Adrenal gland (tissue), 12 donors: ENCODE results near the gene GOLGA7B. TPM values are rescaled to one million over a fixed set of nuclear protein-coding genes. Genes with fewer than 3 reads are reported as not detected.

Experiments
- DNase-seq, 7 donors: peaks; one replicate each; pipeline ENCODE4 v3.0.0-alpha.2; 2019 to 2020
- H3K27ac ChIP-seq, 5 donors: fragments of 200-600 bp; sonication (generic) in 4 of 5; 1 replicate in 3 of 5; 2 replicates in 2 of 5; pipeline versions ENCODE4 v1.5.1 to v1.8.0; 2016 to 2020; ENCODE audit warnings: mild to moderate bottlenecking in 1 of 5
- H3K27me3 ChIP-seq: fragments of 200-600 bp; 2 replicates; pipeline ENCODE4 v1.8.0; 2021
- H3K36me3 ChIP-seq, 2 donors: fragments of 200-600 bp; replicated peaks in 1 of 2; 1 replicate in 1 of 2; 2 replicates in 1 of 2; pipeline versions ENCODE4 v1.5.1 to v1.8.0; 2018 to 2022
- H3K4me1 ChIP-seq, 2 donors: fragments of 200-600 bp; replicated peaks in 1 of 2; 1 replicate in 1 of 2; 2 replicates in 1 of 2; pipeline versions ENCODE4 v1.5.1 to v1.8.0; 2018 to 2021
- H3K4me3 ChIP-seq, 4 donors: fragments of 200-600 bp; sonication (generic) in 3 of 4; one replicate each; pipeline ENCODE4 v1.5.1; 2016 to 2018
- H3K9me3 ChIP-seq, 3 donors: fragments of 200-600 bp; sonication (generic) in 1 of 3; replicated peaks in 1 of 3; 1 replicate in 2 of 3; 2 replicates in 1 of 3; pipeline versions ENCODE4 v1.5.1 to v1.8.0; 2016 to 2021
- CTCF ChIP-seq, 6 experiments: fragments of 450-650 bp in 4 of 6; fragments of 200-600 bp in 2 of 6; sonication (generic) in 1 of 6; IDR thresholded peaks; 1 replicate in 5 of 6; 2 replicates in 1 of 6; pipeline versions ENCODE4 v1.5.1 to v1.8.0; 2016 to 2021; ENCODE audit warnings: antibody characterized with exemption in 6 of 6, mild to moderate bottlenecking in 2 of 6, moderate library complexity in 1 of 6
- POLR2A ChIP-seq, 2 donors: fragments of 450-650 bp; IDR thresholded peaks; one replicate each; pipeline ENCODE4 v1.6.1; 2017; ENCODE audit warnings: antibody characterized with exemption in 2 of 2, mild to moderate bottlenecking in 2 of 2, moderate library complexity in 1 of 2
- WGBS, 4 donors: extraction: QIAGEN DNeasy Blood & Tissue Kit in 2 of 4; methylation state at CpG; one replicate each; pipeline versions ENCODE4 v1.1.5 to v1.1.7; 2013 to 2017; 5-methylcytosine and 5-hydroxymethylcytosine counted together
- intact Hi-C, 2 donors: fragments of 100-400 bp; cut with DNase I; formaldehyde crosslinking; loops; one replicate each; pipeline versions ENCODE4 v1.14.1 to v1.15.0; 2022 to 2023
- polyA plus RNA-seq, 3 donors: library from polyadenylated mRNA; stranded (reverse); fragments of 200-250 nt in 2 of 3; fragments of 350-450 nt in 1 of 3; fragmentation: Illumina TruSeq in 1 of 3; extraction: RNeasy Lipid Tissue Mini Kit (QIAGEN cat#74804) in 1 of 3; gene quantifications; one replicate each; pipeline ENCODE4 v1.2.3, GENCODE V29; 2013 to 2014
- total RNA-seq, 9 donors: library from RNA; depleted of rRNA in 4 of 9; stranded (reverse); fragments of >200 nt in 4 of 9; fragments of 120-200 nt in 1 of 9; fragmentation: NEBNext Ultra II Directional in 1 of 9; extraction: Animal tissue kit (Norgen Biotek cat#: 25700) in 1 of 9; gene quantifications; one replicate each; pipeline versions ENCODE4 v1.1.0 to v1.2.4, GENCODE V29; 2013 to 2023
- donor health status: healthy with polysubstance abuse.
- donor health status: Bipolar disorder and iron deficiency.
- donor health status: DM: yes; HTN: yes; CAD: no.
- donor health status: DM: no; HTN: no; CAD: no.
- donor health status: DM: no; HTN: no; CAD: no.
- donor health status: DM: yes; HTN: yes; CAD: no.

The GOLGA7B gene
- total and polyA plus RNA-seq, 12 donors: 0.06 to 20.3 (median 1.1) TPM

GRCh38 chr10:97825020-97825760 lies 24.5 kb upstream of the GOLGA7B start:
- WGBS, 4 donors: 82 to 89% (median 85%) methylated on average over 12 of the region's 12 CpGs
- Histone ChIP-seq H3K36me3 (no peaks in the 10 kb centered on the region), H3K9me3 (no peaks in the 10 kb centered on the region), H3K4me3 (no peak overlapping the region), H3K27me3 (no peaks in the 10 kb centered on the region), H3K4me1 (no peaks in the 10 kb centered on the region), H3K27ac (no peak overlapping the region)
- DNase-seq: no peak
- TF ChIP-seq POLR2A (IDR thresholded peaks at IDR 0.05) (no peak), CTCF (IDR thresholded peaks at IDR 0.05) (no peak)
- intact Hi-C loops: no loop called here

GRCh38 chr10:97826892-97827291 lies 22.8 kb upstream of the GOLGA7B start:
- Histone ChIP-seq H3K36me3 (no peaks in the 10 kb centered on the region), H3K27ac (no peak overlapping the region), H3K9me3 (no peaks in the 10 kb centered on the region), H3K4me3 (no peak overlapping the region), H3K27me3 (no peaks in the 10 kb centered on the region), H3K4me1 (no peaks in the 10 kb centered on the region)
- WGBS, 4 donors: 75 to 100% (median 94%) methylated on average over 1 of the region's 1 CpG
- intact Hi-C loops: no loop called here
- TF ChIP-seq POLR2A (IDR thresholded peaks at IDR 0.05) (no peak), CTCF (IDR thresholded peaks at IDR 0.05) (no peak)
- no peak for DNase-seq

GRCh38 chr10:97827702-97828291 lies 21.8 kb upstream of the GOLGA7B start:
- intact Hi-C loops: no loop called here
- no peak for TF ChIP-seq CTCF (IDR thresholded peaks at IDR 0.05)
- no peak for TF ChIP-seq POLR2A (IDR thresholded peaks at IDR 0.05)
- DNase-seq: no peak
- no peaks in the 10 kb centered on the region for H3K36me3 ChIP-seq
- no peaks in the 10 kb centered on the region for H3K27me3 ChIP-seq
- WGBS, 4 donors: 46 to 65% (median 64%) methylated on average over 7 to 10 of the region's 10 CpGs
- no peak overlapping the region for H3K4me3 ChIP-seq
- no peaks in the 10 kb centered on the region for H3K4me1 ChIP-seq
- H3K9me3 ChIP-seq: no peaks in the 10 kb centered on the region
- no peak overlapping the region for H3K27ac ChIP-seq

GRCh38 chr10:97828721-97829120 lies 20.9 kb upstream of the GOLGA7B start:
- no peaks in the 10 kb centered on the region for H3K27me3 ChIP-seq
- intact Hi-C loops: no loop called here

More at GRCh38 chr10:97828721-97829120, 20.9 kb upstream of the GOLGA7B start:
- Histone ChIP-seq H3K36me3 (no peaks in the 10 kb centered on the region), H3K27ac (no peak overlapping the region), H3K4me3 (no peak overlapping the region), H3K4me1 (no peaks in the 10 kb centered on the region), H3K9me3 (no peaks in the 10 kb centered on the region)
- WGBS, 4 donors: 63 to 100% (median 84%) methylated on average over 1 to 2 of the region's 2 CpGs
- no peak for DNase-seq
- TF ChIP-seq CTCF (IDR thresholded peaks at IDR 0.05) (no peak), POLR2A (IDR thresholded peaks at IDR 0.05) (no peak)
